ENCODE data around the gene PCDH9.

The PCDH9 gene

GRCh38 chr13:66362485-66362884 lies 867.7 kb downstream of the PCDH9 start:
- ATAC-seq (no peak), DNase-seq (no peak)
- Mint-ChIP-seq H3K27me3 (no peaks in the 10 kb centered on the region), H3K9me3 (no peaks in the 10 kb centered on the region), H3K4me3 (no peak overlapping the region), H3K4me1 (no peaks in the 10 kb centered on the region), H3K27ac (no peak overlapping the region)

GRCh38 chr13:66359910-66360552 lies 870.1 kb downstream of the PCDH9 start:
- H3K9me3 Mint-ChIP-seq = no peaks in the 10 kb centered on the region
- no peaks in the 10 kb centered on the region for H3K27me3 Mint-ChIP-seq
- DNase-seq (no peak), ATAC-seq (no peak)
- H3K4me1 Mint-ChIP-seq = no peaks in the 10 kb centered on the region
- no peak overlapping the region for H3K4me3 Mint-ChIP-seq
- no peak overlapping the region for H3K27ac Mint-ChIP-seq

GRCh38 chr13:66359393-66359792 lies 870.7 kb downstream of the PCDH9 start:
- Mint-ChIP-seq H3K4me1 (no peaks in the 10 kb centered on the region), H3K27ac (no peak overlapping the region), H3K27me3 (no peaks in the 10 kb centered on the region), H3K4me3 (no peak overlapping the region), H3K9me3 (no peaks in the 10 kb centered on the region)
- ATAC-seq (no peak), DNase-seq (no peak)

- Mint-ChIP-seq H3K27me3 (no peaks in the 10 kb centered on the region), H3K4me3 (no peak overlapping the region), H3K27ac (no peak overlapping the region), H3K4me1 (no peaks in the 10 kb centered on the region), H3K9me3 (no peaks in the 10 kb centered on the region)
- no peak for DNase-seq
- no peak for ATAC-seq
These were observed 871.6 kb downstream of the PCDH9 start for GRCh38 chr13:66358564-66358963.

- no peak overlapping the region for H3K4me3 Mint-ChIP-seq
- no peaks in the 10 kb centered on the region for H3K9me3 Mint-ChIP-seq
- no peak for ATAC-seq
- H3K27me3 Mint-ChIP-seq = no peaks in the 10 kb centered on the region
- DNase-seq = no peak
- no peaks in the 10 kb centered on the region for H3K4me1 Mint-ChIP-seq
- H3K27ac Mint-ChIP-seq = no peak overlapping the region
These were observed 872.7 kb downstream of the PCDH9 start for GRCh38 chr13:66357463-66357862.

- no peaks in the 10 kb centered on the region for H3K9me3 Mint-ChIP-seq
- no peak for ATAC-seq
- no peak overlapping the region for H3K27ac Mint-ChIP-seq
- H3K4me3 Mint-ChIP-seq = no peak overlapping the region
- no peaks in the 10 kb centered on the region for H3K4me1 Mint-ChIP-seq
- no peaks in the 10 kb centered on the region for H3K27me3 Mint-ChIP-seq
- DNase-seq = no peak
These were observed 875.0 kb downstream of the PCDH9 start for GRCh38 chr13:66354879-66355751.

- Mint-ChIP-seq H3K27ac (no peak overlapping the region), H3K4me1 (no peaks in the 10 kb centered on the region), H3K9me3 (no peaks in the 10 kb centered on the region), H3K27me3 (no peaks in the 10 kb centered on the region), H3K4me3 (no peak overlapping the region)
- DNase-seq (no peak), ATAC-seq (no peak)
These were observed 876.5 kb downstream of the PCDH9 start for GRCh38 chr13:66353664-66354063.

GRCh38 chr13:66349966-66350365 lies 880.2 kb downstream of the PCDH9 start:
- Mint-ChIP-seq H3K27me3 (no peaks in the 10 kb centered on the region), H3K9me3 (no peaks in the 10 kb centered on the region), H3K4me3 (no peak overlapping the region), H3K4me1 (no peaks in the 10 kb centered on the region), H3K27ac (no peak overlapping the region)
- ATAC-seq (no peak), DNase-seq (no peak)

GRCh38 chr13:66348745-66349690 lies 881.1 kb downstream of the PCDH9 start:
- DNase-seq (no peak), ATAC-seq (no peak)
- H3K27ac Mint-ChIP-seq = no peak overlapping the region
- no peaks in the 10 kb centered on the region for H3K9me3 Mint-ChIP-seq
- no peaks in the 10 kb centered on the region for H3K27me3 Mint-ChIP-seq
- no peak overlapping the region for H3K4me3 Mint-ChIP-seq
- H3K4me1 Mint-ChIP-seq = no peaks in the 10 kb centered on the region

- no peaks in the 10 kb centered on the region for H3K4me1 Mint-ChIP-seq
- no peak for ATAC-seq
- H3K27ac Mint-ChIP-seq = peak overlapping the region in 1 of 2 donors; percentile 34
- H3K9me3 Mint-ChIP-seq = no peaks in the 10 kb centered on the region
- no peak for DNase-seq
- H3K27me3 Mint-ChIP-seq = no peaks in the 10 kb centered on the region
- H3K4me3 Mint-ChIP-seq = no peak overlapping the region
These were observed 882.5 kb downstream of the PCDH9 start for GRCh38 chr13:66347486-66348117.

- DNase-seq = no peak
- Mint-ChIP-seq H3K4me3 (no peak overlapping the region), H3K27ac (no peak overlapping the region), H3K4me1 (no peaks in the 10 kb centered on the region), H3K9me3 (no peaks in the 10 kb centered on the region), H3K27me3 (no peaks in the 10 kb centered on the region)
- ATAC-seq = no peak
These were observed 884.2 kb downstream of the PCDH9 start for GRCh38 chr13:66345971-66346370.

- H3K27ac Mint-ChIP-seq = no peak overlapping the region
- ATAC-seq (no peak), DNase-seq (no peak)
- no peaks in the 10 kb centered on the region for H3K4me1 Mint-ChIP-seq
- no peaks in the 10 kb centered on the region for H3K9me3 Mint-ChIP-seq
- H3K27me3 Mint-ChIP-seq = no peaks in the 10 kb centered on the region
- H3K4me3 Mint-ChIP-seq = no peak overlapping the region
These were observed 884.7 kb downstream of the PCDH9 start for GRCh38 chr13:66345518-66345810.

- Mint-ChIP-seq H3K9me3 (no peaks in the 10 kb centered on the region), H3K4me1 (no peaks in the 10 kb centered on the region), H3K27me3 (no peaks in the 10 kb centered on the region), H3K4me3 (no peak overlapping the region), H3K27ac (no peak overlapping the region)
- DNase-seq = no peak
- no peak for ATAC-seq
These were observed 885.2 kb downstream of the PCDH9 start for GRCh38 chr13:66344805-66345517.

GRCh38 chr13:66343224-66343828 lies 886.8 kb downstream of the PCDH9 start:
- Mint-ChIP-seq H3K4me3 (no peak overlapping the region), H3K4me1 (no peaks in the 10 kb centered on the region), H3K9me3 (no peaks in the 10 kb centered on the region), H3K27ac (no peak overlapping the region), H3K27me3 (no peaks in the 10 kb centered on the region)
- ATAC-seq (no peak), DNase-seq (no peak)
